Skeletal muscle satellite cell (primary cell): ENCODE measurements around the gene PDAP1.
A peak's percentile ranks its signal among the peaks of the same experiment; 100 is the strongest.
"Not testable (repeated sequence)": the region's sequence is repeated elsewhere in the genome, so short reads cannot be mapped to it uniquely, and the experiment has no call there.

Experiments used
- H3K27me3 ChIP-seq: 2 replicates; pipeline ENCODE4 v1.7.0; 2013; ENCODE audit warnings: low read length; ENCODE audit not compliant: control insufficient read depth, insufficient read depth
- H3K36me3 ChIP-seq: 2 replicates; pipeline ENCODE4 v1.7.0; 2013; ENCODE audit warnings: mild to moderate bottlenecking, control low read depth, low read length; ENCODE audit not compliant: insufficient read depth
- H3K4me1 ChIP-seq: 2 replicates; pipeline ENCODE4 v1.7.0; 2013; ENCODE audit warnings: low read length; ENCODE audit not compliant: control insufficient read depth, insufficient read depth
- H3K4me2 ChIP-seq: 2 replicates; pipeline ENCODE4 v1.7.0; 2013; ENCODE audit warnings: mild to moderate bottlenecking, low read length
- H3K4me3 ChIP-seq: 2 replicates; pipeline ENCODE4 v1.7.0; 2013; ENCODE audit warnings: low read length
- H3K9ac ChIP-seq: 2 replicates; pipeline ENCODE4 v1.7.0; 2013; ENCODE audit warnings: mild to moderate bottlenecking, low read depth, low read length, moderate library complexity
- H3K9me3 ChIP-seq: replicated peaks from 2 replicates; pipeline ENCODE4 v1.7.0; 2013; ENCODE audit warnings: mild to moderate bottlenecking, control low read depth, low read length

The PDAP1 gene

GRCh38 chr7:99446096-99446495 lies 37.7 kb upstream of the PDAP1 start:
- H3K36me3 ChIP-seq: peaks cover 65% of the 10 kb centered on the region
- H3K9ac ChIP-seq: no peak overlapping the region
- no peak overlapping the region for H3K4me2 ChIP-seq
- peaks cover 5% of the 10 kb centered on the region for H3K4me1 ChIP-seq
- no peaks in the 10 kb centered on the region for H3K27me3 ChIP-seq
- H3K9me3 ChIP-seq: no peaks in the 10 kb centered on the region
- H3K4me3 ChIP-seq: no peak overlapping the region

- H3K27me3 ChIP-seq: no peaks in the 10 kb centered on the region
- peak overlapping the region; percentile 92 for H3K4me2 ChIP-seq
- peaks cover 20% of the 10 kb centered on the region for H3K4me1 ChIP-seq
- no peaks in the 10 kb centered on the region for H3K9me3 ChIP-seq
- H3K36me3 ChIP-seq: peaks cover 20% of the 10 kb centered on the region
- H3K4me3 ChIP-seq: peak overlapping the region; percentile 88
- H3K9ac ChIP-seq: peak overlapping the region; percentile 94
Measured at GRCh38 chr7:99440195-99440594, 31.8 kb upstream of the PDAP1 start.

GRCh38 chr7:99438573-99439480 lies 30.4 kb upstream of the PDAP1 start, which contains the start of the genes CPSF4 and PTCD1:
TSS of gene CPSF4 (plus strand) at chr7:99438943. CDS start at chr7:99439083, 140 bp downstream.
TSS of gene PTCD1 (minus strand) at chr7:99438798. CDS start at chr7:99435242, 3,556 bp downstream.
- peaks cover 23% of the 10 kb centered on the region for H3K36me3 ChIP-seq

GRCh38 chr7:99437946-99438572 lies 29.7 kb upstream of the PDAP1 start:
- Histone ChIP-seq H3K9me3 (no peaks in the 10 kb centered on the region), H3K27me3 (no peaks in the 10 kb centered on the region), H3K36me3 (peaks cover 26% of the 10 kb centered on the region), H3K4me2 (peak overlapping the region; percentile 91), H3K4me1 (peaks cover 20% of the 10 kb centered on the region), H3K9ac (peak overlapping the region; percentile 94), H3K4me3 (peak overlapping the region; percentile 88)

More at GRCh38 chr7:99438573-99439480, 30.4 kb upstream of the PDAP1 start, which contains the start of the genes CPSF4 and PTCD1:
- Histone ChIP-seq H3K27me3 (no peaks in the 10 kb centered on the region), H3K4me2 (peak within 1 kb of the TSS; percentile 92), H3K4me3 (peak within 1 kb of the TSS; percentile 88), H3K9ac (peak within 1 kb of the TSS; percentile 94), H3K4me1 (peaks cover 20% of the 10 kb centered on the region), H3K9me3 (no peaks in the 10 kb centered on the region)

- Histone ChIP-seq H3K4me1 (peaks cover 6% of the 10 kb centered on the region), H3K9ac (no peak overlapping the region), H3K36me3 (peaks cover 42% of the 10 kb centered on the region), H3K4me2 (no peak overlapping the region), H3K4me3 (no peak overlapping the region), H3K27me3 (no peaks in the 10 kb centered on the region), H3K9me3 (no peaks in the 10 kb centered on the region)
Measured at GRCh38 chr7:99433158-99433557, 24.8 kb upstream of the PDAP1 start.

- not testable (repeated sequence) for H3K9ac ChIP-seq, H3K27me3 ChIP-seq, H3K4me3 ChIP-seq, H3K4me2 ChIP-seq, H3K9me3 ChIP-seq, H3K4me1 ChIP-seq
- H3K36me3 ChIP-seq: peaks cover 42% of the 10 kb centered on the region
Measured at GRCh38 chr7:99431756-99432540, 23.6 kb upstream of the PDAP1 start.

GRCh38 chr7:99429756-99430155 lies 21.4 kb upstream of the PDAP1 start:
- peaks cover 43% of the 10 kb centered on the region for H3K36me3 ChIP-seq
- no peaks in the 10 kb centered on the region for H3K27me3 ChIP-seq
- H3K4me2 ChIP-seq: no peak overlapping the region
- no peak overlapping the region for H3K4me3 ChIP-seq
- no peaks in the 10 kb centered on the region for H3K4me1 ChIP-seq
- no peaks in the 10 kb centered on the region for H3K9me3 ChIP-seq
- H3K9ac ChIP-seq: no peak overlapping the region

- H3K4me3 ChIP-seq: no peak overlapping the region
- no peaks in the 10 kb centered on the region for H3K27me3 ChIP-seq
- H3K36me3 ChIP-seq: peaks cover 43% of the 10 kb centered on the region
- H3K4me1 ChIP-seq: no peaks in the 10 kb centered on the region
- no peak overlapping the region for H3K9ac ChIP-seq
- H3K4me2 ChIP-seq: no peak overlapping the region
- no peaks in the 10 kb centered on the region for H3K9me3 ChIP-seq
Measured at GRCh38 chr7:99428972-99429566, 20.7 kb upstream of the PDAP1 start.

GRCh38 chr7:99424932-99425730 lies 16.7 kb upstream of the PDAP1 start:
- H3K9me3 ChIP-seq: no peaks in the 10 kb centered on the region
- no peaks in the 10 kb centered on the region for H3K4me1 ChIP-seq
- peaks cover 39% of the 10 kb centered on the region for H3K36me3 ChIP-seq
- H3K4me2 ChIP-seq: no peak overlapping the region
- no peaks in the 10 kb centered on the region for H3K27me3 ChIP-seq
- no peak overlapping the region for H3K4me3 ChIP-seq
- no peak overlapping the region for H3K9ac ChIP-seq

GRCh38 chr7:99422625-99423024 lies 14.2 kb upstream of the PDAP1 start:
- no peaks in the 10 kb centered on the region for H3K9me3 ChIP-seq
- H3K27me3 ChIP-seq: no peaks in the 10 kb centered on the region
- H3K4me2 ChIP-seq: no peak overlapping the region
- H3K4me1 ChIP-seq: no peaks in the 10 kb centered on the region
- no peak overlapping the region for H3K4me3 ChIP-seq
- peaks cover 50% of the 10 kb centered on the region for H3K36me3 ChIP-seq
- H3K9ac ChIP-seq: no peak overlapping the region
